HCT116 (cell line): ENCODE results near the gene CPA1. TPM values are rescaled to one million over a fixed set of nuclear protein-coding genes. Genes with fewer than 3 reads are reported as not detected.

ENCODE experiments used
- ATAC-seq: fragments of 200-7000 bp; cut with Tn5 transposase; 2 replicates; pipeline ENCODE4 v1.9.1; 2020; ENCODE audit warnings: mild to moderate bottlenecking, moderate library complexity
- BruUV-seq: library from RNA; stranded (reverse); fragments of 400-500 nt; replicated peaks from 2 replicates; lab custom pipeline; 2021; lab: Mats Ljungman, UMichigan
- CTCF ChIA-PET: fragments of 300-600 bp; sonication (Branson Sonifier 250); formaldehyde crosslinking; loops from one replicate; lab custom pipeline; 2021; ENCODE audit warnings: antibody characterized with exemption; lab: Charles Lee
- POLR2A ChIA-PET: fragments of 300-600, 350-600 bp; sonication (Branson Sonifier 250); formaldehyde crosslinking; loops from one replicate; lab custom pipeline; 2021; ENCODE audit warnings: antibody characterized with exemption; lab: Charles Lee
- RAD21 ChIA-PET, 2 experiments: fragments of 300-600 bp; sonication (Branson Sonifier 250); formaldehyde crosslinking; loops; one replicate each; lab custom pipeline; 2023; ENCODE audit warnings: low total read pairs in 2 of 2; ENCODE audit not compliant: uncharacterized antibody in 2 of 2, unreplicated experiment in 2 of 2, low non-redundant PET in 1 of 2; lab: Charles Lee
- DNase-seq: peaks from one replicate; pipeline ENCODE4 v3.0.0-alpha.2; 2010; ENCODE audit warnings: low read depth, low spot score
- H2AFZ ChIP-seq: fragments of 200-600 bp; shearing (Covaris generic), sonication (generic); 2 replicates; pipeline ENCODE4 v1.6.1; 2017; ENCODE audit warnings: low read depth, mixed run types, mixed read lengths, antibody characterized with exemption, low read length; ENCODE audit not compliant: poor library complexity, severe bottlenecking
- H3K27ac ChIP-seq: 2 replicates; pipeline ENCODE4 v1.5.1; 2012; ENCODE audit warnings: low read depth, low read length
- H3K27me3 ChIP-seq: fragments of 200-600 bp; sonication (generic); 2 replicates; pipeline ENCODE4 v1.6.1; 2016; ENCODE audit warnings: mixed run types, low read length, mixed read lengths; ENCODE audit not compliant: insufficient read depth
- H3K36me3 ChIP-seq, 2 experiments: fragments of 200-500 bp in 1 of 2; fragments of 200-600 bp in 1 of 2; sonication (Bioruptor generic) in 1 of 2; sonication (generic) in 1 of 2; 2 replicates each; pipeline versions ENCODE4 v1.5.1 to v1.6.1; 2014 to 2016; ENCODE audit warnings: low read length in 2 of 2, inconsistent platforms in 1 of 2, mixed read lengths in 1 of 2, mixed run types in 1 of 2; ENCODE audit not compliant: insufficient read depth in 2 of 2, control insufficient read depth in 1 of 2
- H3K4me1 ChIP-seq, 2 experiments: fragments of 200-600 bp in 1 of 2; sonication (generic) in 1 of 2; 2 replicates each; pipeline versions ENCODE4 v1.5.1 to v1.6.1; 2012 to 2017; ENCODE audit warnings: low read length in 2 of 2, inconsistent platforms in 1 of 2, mild to moderate bottlenecking in 1 of 2, mixed read lengths in 1 of 2, mixed run types in 1 of 2, moderate library complexity in 1 of 2; ENCODE audit not compliant: insufficient read depth in 2 of 2, control insufficient read depth in 1 of 2
- H3K4me2 ChIP-seq: fragments of 200-600 bp; sonication (generic); 2 replicates; pipeline ENCODE4 v1.6.1; 2017; ENCODE audit warnings: mixed run types, low read length, mixed read lengths
- H3K4me3 ChIP-seq, 2 experiments: fragments of 200-600 bp in 1 of 2; sonication (generic) in 1 of 2; replicated peaks in 1 of 2; 2 replicates each; pipeline ENCODE4 v1.5.1; 2011 to 2016; ENCODE audit warnings: low read length in 2 of 2, control low read depth in 1 of 2, low read depth in 1 of 2, mild to moderate bottlenecking in 1 of 2, mixed read lengths in 1 of 2, mixed run types in 1 of 2
- H3K79me2 ChIP-seq: fragments of 200-600 bp; sonication (generic); 2 replicates; pipeline ENCODE4 v1.6.1; 2017; ENCODE audit warnings: mild to moderate bottlenecking, mixed run types, low read length, moderate library complexity, mixed read lengths; ENCODE audit not compliant: insufficient read depth
- H3K9ac ChIP-seq: fragments of 200-600 bp; sonication (generic); 2 replicates; pipeline ENCODE4 v1.6.1; 2016; ENCODE audit warnings: low read length, mixed read lengths
- H3K9me2 ChIP-seq: fragments of 200-600 bp; sonication (generic), shearing (Covaris generic); 2 replicates; pipeline ENCODE4 v1.6.1; 2017; ENCODE audit warnings: mixed run types, mild to moderate bottlenecking, moderate library complexity; ENCODE audit not compliant: insufficient read depth
- H3K9me3 ChIP-seq, 2 experiments: fragments of 200-500 bp in 1 of 2; fragments of 200-600 bp in 1 of 2; sonication (Bioruptor generic) in 1 of 2; sonication (generic) in 1 of 2; 2 replicates each; pipeline ENCODE4 v1.6.1; 2014 to 2017; ENCODE audit warnings: low read length in 2 of 2, mixed read lengths in 2 of 2, inconsistent platforms in 1 of 2, low read depth in 1 of 2, mild to moderate bottlenecking in 1 of 2, mixed run types in 1 of 2, moderate library complexity in 1 of 2; ENCODE audit not compliant: control insufficient read depth in 1 of 2, insufficient read depth in 1 of 2
- H4K20me1 ChIP-seq: fragments of 200-600 bp; sonication (generic), shearing (Covaris generic); 2 replicates; pipeline ENCODE4 v1.6.1; 2017; ENCODE audit warnings: mixed run types, mild to moderate bottlenecking, moderate library complexity; ENCODE audit not compliant: insufficient read depth
- CEBPB ChIP-seq: IDR thresholded peaks from 2 replicates; pipeline ENCODE4 v1.6.1; 2012; ENCODE audit warnings: low read depth
- FOSL1 ChIP-seq: IDR thresholded peaks from 2 replicates; pipeline ENCODE4 v1.6.1; 2012; ENCODE audit warnings: low read depth
- POLR2AphosphoS5 ChIP-seq: IDR thresholded peaks from 2 replicates; pipeline ENCODE4 v1.6.1; 2011; ENCODE audit warnings: mild to moderate bottlenecking, low read depth, low read length, moderate library complexity
- SRF ChIP-seq: IDR thresholded peaks from 2 replicates; pipeline ENCODE4 v1.6.1; 2012; ENCODE audit warnings: low read depth
- YY1 ChIP-seq: IDR thresholded peaks from 2 replicates; pipeline ENCODE4 v1.6.1; 2011; ENCODE audit warnings: low read length, low read depth, moderate library complexity, mild to moderate bottlenecking; ENCODE audit not compliant: insufficient replicate concordance; ENCODE audit errors: extremely low read depth
- intact Hi-C: fragments of 100-400 bp; cut with micrococcal nuclease; formaldehyde crosslinking; loops from 2 replicates; pipeline ENCODE4 v1.10.0; 2022
- total RNA-seq: library from RNA; stranded (reverse); gene quantifications from one replicate; pipeline ENCODE4 v1.2.1, GENCODE V29; 2021; ENCODE audit not compliant: unreplicated experiment
- TF ChIP-seq, protein P1 (sequence below): IDR thresholded peaks from 2 replicates; pipeline ENCODE4 v1.6.1; 2012; ENCODE audit warnings: low read depth

Gene CPA1
- total RNA-seq, 1 experiment from 2014 or later = 11.9 TPM

- TF ChIP-seq, protein P1, sequence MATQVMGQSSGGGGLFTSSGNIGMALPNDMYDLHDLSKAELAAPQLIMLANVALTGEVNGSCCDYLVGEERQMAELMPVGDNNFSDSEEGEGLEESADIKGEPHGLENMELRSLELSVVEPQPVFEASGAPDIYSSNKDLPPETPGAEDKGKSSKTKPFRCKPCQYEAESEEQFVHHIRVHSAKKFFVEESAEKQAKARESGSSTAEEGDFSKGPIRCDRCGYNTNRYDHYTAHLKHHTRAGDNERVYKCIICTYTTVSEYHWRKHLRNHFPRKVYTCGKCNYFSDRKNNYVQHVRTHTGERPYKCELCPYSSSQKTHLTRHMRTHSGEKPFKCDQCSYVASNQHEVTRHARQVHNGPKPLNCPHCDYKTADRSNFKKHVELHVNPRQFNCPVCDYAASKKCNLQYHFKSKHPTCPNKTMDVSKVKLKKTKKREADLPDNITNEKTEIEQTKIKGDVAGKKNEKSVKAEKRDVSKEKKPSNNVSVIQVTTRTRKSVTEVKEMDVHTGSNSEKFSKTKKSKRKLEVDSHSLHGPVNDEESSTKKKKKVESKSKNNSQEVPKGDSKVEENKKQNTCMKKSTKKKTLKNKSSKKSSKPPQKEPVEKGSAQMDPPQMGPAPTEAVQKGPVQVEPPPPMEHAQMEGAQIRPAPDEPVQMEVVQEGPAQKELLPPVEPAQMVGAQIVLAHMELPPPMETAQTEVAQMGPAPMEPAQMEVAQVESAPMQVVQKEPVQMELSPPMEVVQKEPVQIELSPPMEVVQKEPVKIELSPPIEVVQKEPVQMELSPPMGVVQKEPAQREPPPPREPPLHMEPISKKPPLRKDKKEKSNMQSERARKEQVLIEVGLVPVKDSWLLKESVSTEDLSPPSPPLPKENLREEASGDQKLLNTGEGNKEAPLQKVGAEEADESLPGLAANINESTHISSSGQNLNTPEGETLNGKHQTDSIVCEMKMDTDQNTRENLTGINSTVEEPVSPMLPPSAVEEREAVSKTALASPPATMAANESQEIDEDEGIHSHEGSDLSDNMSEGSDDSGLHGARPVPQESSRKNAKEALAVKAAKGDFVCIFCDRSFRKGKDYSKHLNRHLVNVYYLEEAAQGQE = no peak
- no peak for TF ChIP-seq CEBPB
These were observed 41.4 kb downstream of the CPA1 start (continued) for GRCh38 chr7:130421684-130422083.

GRCh38 chr7:130423501-130424037 is 43.3 kb downstream of the CPA1 start:
- H3K79me2 ChIP-seq = no peaks in the 10 kb centered on the region
- no peak overlapping the region for H2AFZ ChIP-seq
- RAD21 ChIA-PET = no interaction called here
- no peak overlapping the region for H3K27ac ChIP-seq
- DNase-seq = no peak
- BruUV-seq = no TSS peak
- intact Hi-C loops = no loop called here
- H3K4me3 ChIP-seq = no peak overlapping the region
- H3K4me1 ChIP-seq = peaks cover 0 to 6% of the 10 kb centered on the region in 2 experiments; a peak in 1 of 4 replicates
- H4K20me1 ChIP-seq = no peaks in the 10 kb centered on the region
- H3K9ac ChIP-seq = no peak overlapping the region
- POLR2A ChIA-PET = no interaction called here
- no peaks in the 10 kb centered on the region for H3K9me3 ChIP-seq
- H3K36me3 ChIP-seq = no peaks in the 10 kb centered on the region
- ATAC-seq = no peak
- CTCF ChIA-PET = no interaction called here
- TF ChIP-seq POLR2AphosphoS5 = no peak
- TF ChIP-seq SRF = no peak
- no peak for TF ChIP-seq FOSL1
- no peak for TF ChIP-seq YY1
- no peak overlapping the region for H3K4me2 ChIP-seq
- no peaks in the 10 kb centered on the region for H3K9me2 ChIP-seq
- H3K27me3 ChIP-seq = no peaks in the 10 kb centered on the region
